CD14-positive monocyte (primary cell): ENCODE measurements around the gene SUN5. TPM values are rescaled to one million over a fixed set of nuclear protein-coding genes. Genes with fewer than 3 reads are reported as not detected.

Experiments used
- DNase-seq, 3 donors: peaks; one replicate each; pipeline ENCODE4 v3.0.0-alpha.2; 2011 to 2022
- H2AFZ ChIP-seq: 2 replicates; pipeline ENCODE4 v1.6.0; 2012; ENCODE audit warnings: mild to moderate bottlenecking, low read depth, low read length, inconsistent platforms; ENCODE audit not compliant: insufficient read depth, poor library complexity, severe bottlenecking
- H3K27ac ChIP-seq, 2 donors: 1 replicate in 1 of 2; 2 replicates in 1 of 2; pipeline ENCODE4 v1.5.1; 2012 to 2013; ENCODE audit warnings: low read length in 2 of 2, control low read depth in 1 of 2, inconsistent platforms in 1 of 2, low read depth in 1 of 2, mild to moderate bottlenecking in 1 of 2
- H3K27me3 ChIP-seq, 2 donors: one replicate each; pipeline versions ENCODE4 v1.6.0 to v1.6.1; 2011 to 2013; ENCODE audit warnings: low read length in 2 of 2; ENCODE audit not compliant: control insufficient read depth in 2 of 2, insufficient read depth in 2 of 2
- H3K36me3 ChIP-seq, 2 donors: replicated peaks in 1 of 2; 1 replicate in 1 of 2; 2 replicates in 1 of 2; pipeline versions ENCODE4 v1.5.1 to v1.6.1; 2012 to 2013; ENCODE audit warnings: low read length in 2 of 2, control low read depth in 1 of 2, inconsistent platforms in 1 of 2, mild to moderate bottlenecking in 1 of 2; ENCODE audit not compliant: insufficient read depth in 2 of 2, control insufficient read depth in 1 of 2
- H3K4me1 ChIP-seq, 2 donors: 1 replicate in 1 of 2; 2 replicates in 1 of 2; pipeline versions ENCODE4 v1.5.1 to v1.6.1; 2012 to 2013; ENCODE audit warnings: low read length in 2 of 2, control low read depth in 1 of 2, inconsistent platforms in 1 of 2, mild to moderate bottlenecking in 1 of 2, moderate library complexity in 1 of 2; ENCODE audit not compliant: insufficient read depth in 2 of 2, control insufficient read depth in 1 of 2
- H3K4me2 ChIP-seq: replicated peaks from 2 replicates; pipeline ENCODE3; 2012; ENCODE audit warnings: low read length, moderate library complexity, mild to moderate bottlenecking; ENCODE audit not compliant: poor library complexity, severe bottlenecking; ENCODE audit errors: extremely low read depth
- H3K4me3 ChIP-seq, 3 experiments: fragments of 200-600 bp in 1 of 3; sonication (generic) in 1 of 3; replicated peaks in 1 of 3; 1 replicate in 2 of 3; 2 replicates in 1 of 3; pipeline ENCODE4 v1.5.1; 2011 to 2013; ENCODE audit warnings: low read length in 3 of 3, mild to moderate bottlenecking in 3 of 3, control low read depth in 2 of 3, low read depth in 2 of 3, inconsistent platforms in 1 of 3, moderate library complexity in 1 of 3
- H3K79me2 ChIP-seq: 2 replicates; pipeline ENCODE4 v1.6.0; 2012; ENCODE audit warnings: mild to moderate bottlenecking, control low read depth, inconsistent platforms, low read length, moderate library complexity; ENCODE audit not compliant: insufficient read depth
- H3K9ac ChIP-seq: 2 replicates; pipeline ENCODE4 v1.6.0; 2017; ENCODE audit warnings: low read length, mild to moderate bottlenecking; ENCODE audit not compliant: insufficient read depth, poor library complexity, severe bottlenecking
- H3K9me3 ChIP-seq, 2 donors: replicated peaks in 1 of 2; 1 replicate in 1 of 2; 2 replicates in 1 of 2; pipeline versions ENCODE4 v1.5.1 to v1.6.1; 2012 to 2013; ENCODE audit warnings: low read length in 2 of 2, control low read depth in 1 of 2; ENCODE audit not compliant: control insufficient read depth in 1 of 2, insufficient read depth in 1 of 2
- H4K20me1 ChIP-seq: 2 replicates; pipeline ENCODE4 v1.6.0; 2012; ENCODE audit warnings: mild to moderate bottlenecking, low read length, control low read depth, moderate library complexity; ENCODE audit not compliant: insufficient read depth
- H3K27ac Mint-ChIP-seq, 7 donors: one replicate each; pipeline ENCODE4 v1.8.0; 2020; ENCODE audit warnings: mild to moderate bottlenecking in 7 of 7, mixed read lengths in 7 of 7, moderate library complexity in 6 of 7, inconsistent platforms in 2 of 7
- H3K27me3 Mint-ChIP-seq, 3 donors: one replicate each; pipeline ENCODE4 v1.8.0; 2021 to 2022; ENCODE audit warnings: low read depth in 3 of 3, mild to moderate bottlenecking in 3 of 3, mixed read lengths in 3 of 3, moderate library complexity in 3 of 3, inconsistent platforms in 1 of 3
- H3K36me3 Mint-ChIP-seq, 2 donors: one replicate each; pipeline ENCODE4 v1.8.0; 2020; ENCODE audit warnings: mixed read lengths in 2 of 2, inconsistent platforms in 1 of 2, mild to moderate bottlenecking in 1 of 2
- H3K4me1 Mint-ChIP-seq: one replicate; pipeline ENCODE4 v1.8.0; 2020; ENCODE audit warnings: mild to moderate bottlenecking, mixed read lengths
- H3K4me3 Mint-ChIP-seq, 2 donors: one replicate each; pipeline ENCODE4 v1.8.0; 2020; ENCODE audit warnings: mild to moderate bottlenecking in 2 of 2, mixed read lengths in 2 of 2, moderate library complexity in 1 of 2
- H3K9me3 Mint-ChIP-seq, 7 donors: one replicate each; pipeline ENCODE4 v1.8.0; 2020 to 2022; ENCODE audit warnings: mixed read lengths in 7 of 7, mild to moderate bottlenecking in 6 of 7, moderate library complexity in 6 of 7, inconsistent platforms in 2 of 7
- WGBS: methylation state at CpG from one replicate; pipeline ENCODE4 v1.1.5; 2013; ENCODE audit warnings: missing lambda C conversion rate; ENCODE audit not compliant: insufficient coverage; 5-methylcytosine and 5-hydroxymethylcytosine counted together
- intact Hi-C, 2 donors: fragments of 100-400 bp; cut with micrococcal nuclease; formaldehyde crosslinking; loops; one replicate each; pipeline versions ENCODE4 v1.15.0 to v1.15.1; 2023
- polyA plus RNA-seq, 3 donors: library from polyadenylated mRNA; depleted of rRNA in 1 of 3; unstranded in 2 of 3; stranded (reverse) in 1 of 3; fragments of 300-500 nt in 2 of 3; fragments of >200 nt in 1 of 3; fragmentation: Illumina TruSeq in 2 of 3; gene quantifications; 1 replicate in 2 of 3; 2 replicates in 1 of 3; pipeline ENCODE4 v1.2.3, GENCODE V29; 2012 to 2021
- TF ChIP-seq, protein P1 (sequence below): fragments of 200-600 bp; IDR thresholded peaks from one replicate; pipeline ENCODE4 v1.8.0; 2022; ENCODE audit warnings: antibody characterized with exemption, mild to moderate bottlenecking

The SUN5 gene
- polyA plus RNA-seq, 3 donors: not detected

DNA sequence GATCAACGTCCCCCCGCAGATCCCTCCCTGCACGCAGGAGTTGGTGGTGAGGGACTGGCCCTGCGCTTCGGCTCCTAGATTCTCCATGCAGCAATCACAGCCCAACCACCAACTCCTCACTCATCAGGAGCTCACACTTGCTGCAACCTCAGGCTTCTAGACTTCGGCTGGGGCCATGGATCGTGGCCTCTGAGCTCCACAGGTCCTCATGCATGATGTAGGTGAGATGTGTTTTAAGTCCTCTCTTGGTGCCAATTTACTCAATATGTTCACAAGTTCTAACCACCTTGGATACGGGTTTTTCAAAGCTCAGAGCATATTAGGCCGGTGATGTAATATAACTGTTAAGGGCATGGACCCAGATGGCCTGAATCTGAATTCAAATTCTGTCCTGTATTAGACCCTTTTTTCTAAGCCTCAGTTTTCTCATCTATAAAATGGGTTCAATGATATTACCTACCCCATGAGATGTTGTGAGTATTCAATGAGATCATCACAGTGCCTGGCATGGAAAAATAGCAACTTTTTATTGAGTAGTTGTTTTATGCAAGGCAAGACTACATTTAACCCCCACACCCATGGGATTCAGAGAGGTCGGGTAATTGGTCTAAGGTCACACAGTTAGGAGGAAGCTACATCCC, 31.0 kb downstream of the SUN5 start:
- no peaks in the 10 kb centered on the region for H3K4me1 Mint-ChIP-seq
- Histone ChIP-seq H3K79me2 (no peaks in the 10 kb centered on the region), H3K9ac (no peak overlapping the region), H3K36me3 (no peaks in the 10 kb centered on the region), H2AFZ (no peak overlapping the region), H3K4me3 (no peak overlapping the region), H3K27me3 (no peaks in the 10 kb centered on the region), H4K20me1 (no peaks in the 10 kb centered on the region), H3K4me2 (no peak overlapping the region), H3K27ac (no peak overlapping the region), H3K4me1 (peaks cover 15% of the 10 kb centered on the region in 2 donors), H3K9me3 (peaks cover 0 to 6% of the 10 kb centered on the region in 2 donors)
- 96% methylated on average over 5 of the region's 10 CpGs for WGBS
- peak in 1 of 3 donors; percentile 2 for DNase-seq
- H3K27me3 Mint-ChIP-seq: peaks cover 0 to 3% (median 2%) of the 10 kb centered on the region in 3 donors
- no peak overlapping the region for H3K4me3 Mint-ChIP-seq
- peak overlapping the region in 2 of 7 donors; percentile 38 to 50 for H3K27ac Mint-ChIP-seq
- no peaks in the 10 kb centered on the region for H3K36me3 Mint-ChIP-seq
- TF ChIP-seq, protein P1, sequence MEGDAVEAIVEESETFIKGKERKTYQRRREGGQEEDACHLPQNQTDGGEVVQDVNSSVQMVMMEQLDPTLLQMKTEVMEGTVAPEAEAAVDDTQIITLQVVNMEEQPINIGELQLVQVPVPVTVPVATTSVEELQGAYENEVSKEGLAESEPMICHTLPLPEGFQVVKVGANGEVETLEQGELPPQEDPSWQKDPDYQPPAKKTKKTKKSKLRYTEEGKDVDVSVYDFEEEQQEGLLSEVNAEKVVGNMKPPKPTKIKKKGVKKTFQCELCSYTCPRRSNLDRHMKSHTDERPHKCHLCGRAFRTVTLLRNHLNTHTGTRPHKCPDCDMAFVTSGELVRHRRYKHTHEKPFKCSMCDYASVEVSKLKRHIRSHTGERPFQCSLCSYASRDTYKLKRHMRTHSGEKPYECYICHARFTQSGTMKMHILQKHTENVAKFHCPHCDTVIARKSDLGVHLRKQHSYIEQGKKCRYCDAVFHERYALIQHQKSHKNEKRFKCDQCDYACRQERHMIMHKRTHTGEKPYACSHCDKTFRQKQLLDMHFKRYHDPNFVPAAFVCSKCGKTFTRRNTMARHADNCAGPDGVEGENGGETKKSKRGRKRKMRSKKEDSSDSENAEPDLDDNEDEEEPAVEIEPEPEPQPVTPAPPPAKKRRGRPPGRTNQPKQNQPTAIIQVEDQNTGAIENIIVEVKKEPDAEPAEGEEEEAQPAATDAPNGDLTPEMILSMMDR: no peak
- peaks cover 0 to 15% (median 3%) of the 10 kb centered on the region in 7 donors for H3K9me3 Mint-ChIP-seq
- intact Hi-C loops: no loop called here

DNA sequence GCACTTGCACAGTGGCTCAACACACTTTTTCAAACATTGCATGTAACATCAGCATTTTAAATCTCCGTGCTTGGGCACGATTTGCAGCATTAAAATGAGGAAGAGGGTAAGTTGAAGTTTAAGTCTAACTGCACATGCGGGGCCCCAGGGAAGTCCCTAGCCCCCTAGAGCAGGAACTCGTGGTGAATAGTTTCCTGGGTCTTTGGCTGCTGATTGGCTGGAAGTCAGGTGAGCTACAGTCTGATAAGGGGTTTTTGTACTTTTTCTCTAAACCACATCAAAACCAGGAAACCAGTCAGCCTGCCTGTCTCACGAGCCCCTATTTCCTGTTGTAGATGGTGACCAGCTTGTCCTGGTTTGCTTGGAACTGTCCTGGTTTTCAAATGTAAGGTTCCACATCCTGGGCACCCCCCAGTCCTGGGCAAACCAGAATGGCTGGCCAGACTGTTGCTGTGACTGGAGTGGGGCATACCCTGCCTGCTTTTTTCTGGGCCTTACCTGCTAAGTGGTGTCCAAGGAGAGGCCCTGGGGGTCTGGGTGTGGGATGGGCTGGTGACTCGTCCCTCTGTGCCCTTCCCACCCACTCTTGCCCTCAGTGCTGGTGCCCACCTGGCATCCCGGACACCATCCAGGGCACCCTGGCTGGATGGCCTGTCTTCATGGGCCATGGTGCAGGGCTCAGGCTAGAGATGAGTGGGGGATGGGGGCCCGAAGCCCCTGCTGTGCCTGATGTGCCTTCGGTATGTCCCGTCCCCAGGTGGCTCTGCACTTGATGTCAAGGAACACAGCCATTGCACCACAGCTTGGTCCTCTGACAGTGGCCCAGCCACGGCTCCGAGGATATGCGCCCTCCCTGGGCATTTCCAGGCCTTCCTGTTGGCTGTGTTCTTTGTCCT, 31.8 kb downstream of the SUN5 start:
- WGBS: 90% methylated on average over 2 of the region's 13 CpGs
- Mint-ChIP-seq H3K36me3 (no peaks in the 10 kb centered on the region), H3K4me1 (peaks cover under 1% of the 10 kb centered on the region), H3K27me3 (peaks cover 2 to 3% (median 2%) of the 10 kb centered on the region in 3 donors), H3K27ac (peak overlapping the region in 3 of 7 donors; percentile 7 to 68 (median 21)), H3K9me3 (peaks cover 0 to 15% (median 3%) of the 10 kb centered on the region in 7 donors), H3K4me3 (no peak overlapping the region)
- Histone ChIP-seq H3K27me3 (no peaks in the 10 kb centered on the region), H2AFZ (peak overlapping the region; percentile 74), H3K36me3 (no peaks in the 10 kb centered on the region), H3K4me2 (peak overlapping the region; percentile 32), H3K4me3 (peak overlapping the region in 1 of 3 experiments; percentile 18), H4K20me1 (no peaks in the 10 kb centered on the region), H3K79me2 (no peaks in the 10 kb centered on the region), H3K9me3 (peaks cover 0 to 6% of the 10 kb centered on the region in 2 donors), H3K4me1 (peaks cover 15% of the 10 kb centered on the region in 2 donors), H3K9ac (no peak overlapping the region), H3K27ac (peak overlapping the region; percentile 28 to 31)
- TF ChIP-seq, protein P1: no peak
- peak; percentile 7 to 81 (median 30) for DNase-seq
- intact Hi-C loops: no loop called here
